ENCODE measurements around the gene CMTM5. TPM values are rescaled to one million over a fixed set of nuclear protein-coding genes. Genes with fewer than 3 reads are reported as not detected.

CMTM5 gene
- total RNA-seq, result 1 to 10 TPM in 1 of 5 donors, not detected in 4; 1.3 TPM
- polyA plus RNA-seq, result 1 to 10 TPM in 1 of 3 donors, under 1 TPM in 2; 0.61 to 1.3 (median 0.87) TPM
- long read RNA-seq, donor 1, partial matches to known transcripts, result 0 of 5 reads
- long read RNA-seq, donor 1, other reads (novel, unspliced or antisense), result 0 of 5 reads
- long read RNA-seq, donor 2, result 0 reads
- long read RNA-seq, donor 3, result 0 reads
- long read RNA-seq, donor 4, result 0 reads
- long read RNA-seq, donor 5, transcript CMTM5-203 (5 exons, 1,200 nt), result major isoform, 5 of 7 reads
- long read RNA-seq, donor 5, partial matches to known transcripts, result 0 of 7 reads
- long read RNA-seq, donor 5, other reads (novel, unspliced or antisense), result 0 of 7 reads
- long read RNA-seq, donor 6, transcript CMTM5-203 (5 exons, 1,200 nt), result major isoform, 7 of 8 reads
- long read RNA-seq, donor 6, partial matches to known transcripts, result 0 of 8 reads
- long read RNA-seq, donor 6, other reads (novel, unspliced or antisense), result 0 of 8 reads
- long read RNA-seq, donor 7, partial matches to known transcripts, result 0 of 3 reads
- long read RNA-seq, donor 7, other reads (novel, unspliced or antisense), result 0 of 3 reads
- long read RNA-seq, donor 8, result 0 reads
- long read RNA-seq, donor 9, partial matches to known transcripts, result 0 of 2 reads
- long read RNA-seq, donor 9, other reads (novel, unspliced or antisense), result 0 of 2 reads
- long read RNA-seq, donor 10, partial matches to known transcripts, result 0 of 4 reads
- long read RNA-seq, donor 10, other reads (novel, unspliced or antisense), result 0 of 4 reads

DNA sequence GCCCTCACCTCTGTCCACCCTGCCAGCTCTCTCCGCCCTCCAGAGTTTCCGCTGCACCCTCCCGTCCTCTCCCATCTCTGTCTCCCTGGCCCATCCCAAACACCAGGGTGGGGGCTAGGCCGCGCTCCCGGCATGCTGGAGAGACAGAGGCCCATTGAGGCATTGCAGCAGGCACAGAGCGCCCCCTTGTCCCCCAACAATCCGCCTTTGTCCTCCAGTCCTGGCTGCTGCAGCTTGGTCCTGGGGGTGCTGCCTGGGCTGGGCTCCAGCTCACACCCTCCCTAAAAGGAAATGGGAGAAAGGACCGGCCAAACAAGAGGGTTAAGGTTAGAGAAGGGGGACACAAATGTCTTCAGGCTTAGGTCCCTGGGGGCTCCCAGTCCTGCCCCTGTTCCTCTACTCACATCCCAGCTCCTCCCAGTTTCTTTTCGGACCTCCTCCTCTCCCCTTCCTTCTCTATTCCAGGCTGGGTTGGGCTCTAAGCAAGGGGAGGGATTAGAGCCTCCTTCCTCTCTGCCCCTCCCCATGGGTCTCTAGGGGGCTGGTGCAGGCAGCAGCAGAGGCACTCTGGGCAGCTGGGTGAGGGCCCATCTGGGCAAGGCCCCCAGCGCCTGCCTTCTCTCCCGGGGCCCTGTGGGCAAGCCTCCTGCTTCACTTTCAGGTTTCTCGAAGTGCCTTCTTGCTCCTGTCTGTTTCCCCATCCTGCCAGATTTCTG lies at the start of gene CMTM5:
Gene CMTM5 (plus strand): TSS at position 565 of the 716 bp plus-strand sequence. CDS start 206 bp downstream, outside the sequence.
- H3K4me3 ChIP-seq, result peak within 1 kb of the TSS in 3 of 4 donors; percentile 12 to 17 (median 17)
- peaks cover 0 to 19% (median 0%) of the 10 kb centered on the region in 3 donors for H3K27me3 ChIP-seq
- no peaks in the 10 kb centered on the region for H3K9me3 ChIP-seq
- H3K27ac ChIP-seq, result peak within 1 kb of the TSS in 1 of 5 donors; percentile 20
- TF ChIP-seq EP300 (IDR thresholded peaks at IDR 0.05) (no peak), POLR2A (IDR thresholded peaks at IDR 0.05) (no peak)
- 52 to 58% (median 58%) methylated on average over 11 to 13 of the region's 13 CpGs for WGBS, 5 donors
- DNase-seq, result peak in 1 of 2 donors; percentile 79
- intact Hi-C loops (cut with DNase I; ENCODE audit: low total_unique reads), result no loop called here
- H3K36me3 ChIP-seq, result no peaks in the 10 kb centered on the region
- peaks cover 0 to 10% (median 0%) of the 10 kb centered on the region in 4 donors for H3K4me1 ChIP-seq

GRCh38 chr14:23327947-23328744 lies 48.7 kb upstream of the CMTM5 start:
- H3K4me1 ChIP-seq, result peaks cover 2 to 27% (median 15%) of the 10 kb centered on the region in 4 donors
- H3K27me3 ChIP-seq, result no peaks in the 10 kb centered on the region
- no peaks in the 10 kb centered on the region for H3K9me3 ChIP-seq
- 28 to 39% (median 36%) methylated on average over 4 of the region's 4 CpGs for WGBS, 5 donors
- DNase-seq, result peak; percentile 79 to 91
- peak overlapping the region in 2 of 5 donors; percentile 16 to 54 for H3K27ac ChIP-seq
- H3K4me3 ChIP-seq, result no peak overlapping the region
- peaks cover 24 to 37% (median 32%) of the 10 kb centered on the region in 4 donors for H3K36me3 ChIP-seq
- TF ChIP-seq, protein P1, sequence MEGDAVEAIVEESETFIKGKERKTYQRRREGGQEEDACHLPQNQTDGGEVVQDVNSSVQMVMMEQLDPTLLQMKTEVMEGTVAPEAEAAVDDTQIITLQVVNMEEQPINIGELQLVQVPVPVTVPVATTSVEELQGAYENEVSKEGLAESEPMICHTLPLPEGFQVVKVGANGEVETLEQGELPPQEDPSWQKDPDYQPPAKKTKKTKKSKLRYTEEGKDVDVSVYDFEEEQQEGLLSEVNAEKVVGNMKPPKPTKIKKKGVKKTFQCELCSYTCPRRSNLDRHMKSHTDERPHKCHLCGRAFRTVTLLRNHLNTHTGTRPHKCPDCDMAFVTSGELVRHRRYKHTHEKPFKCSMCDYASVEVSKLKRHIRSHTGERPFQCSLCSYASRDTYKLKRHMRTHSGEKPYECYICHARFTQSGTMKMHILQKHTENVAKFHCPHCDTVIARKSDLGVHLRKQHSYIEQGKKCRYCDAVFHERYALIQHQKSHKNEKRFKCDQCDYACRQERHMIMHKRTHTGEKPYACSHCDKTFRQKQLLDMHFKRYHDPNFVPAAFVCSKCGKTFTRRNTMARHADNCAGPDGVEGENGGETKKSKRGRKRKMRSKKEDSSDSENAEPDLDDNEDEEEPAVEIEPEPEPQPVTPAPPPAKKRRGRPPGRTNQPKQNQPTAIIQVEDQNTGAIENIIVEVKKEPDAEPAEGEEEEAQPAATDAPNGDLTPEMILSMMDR (IDR thresholded peaks at IDR 0.05), result peak in 5 of 7 experiments; percentile 77 to 91 (median 82)
- TF ChIP-seq EP300 (IDR thresholded peaks at IDR 0.05), result no peak
- TF ChIP-seq POLR2A (IDR thresholded peaks at IDR 0.05), result no peak
- peak in 1 of 3 donors; percentile 80 for TF ChIP-seq POLR2AphosphoS5 (IDR thresholded peaks at IDR 0.05)
- intact Hi-C loops (cut with DNase I; ENCODE audit: low total_unique reads), result loop anchor here (10.0 kb wide), 2 partner anchors 137 to 237 kb away; partner anchors contain the start of genes AP1G2 and NGDN

DNA sequence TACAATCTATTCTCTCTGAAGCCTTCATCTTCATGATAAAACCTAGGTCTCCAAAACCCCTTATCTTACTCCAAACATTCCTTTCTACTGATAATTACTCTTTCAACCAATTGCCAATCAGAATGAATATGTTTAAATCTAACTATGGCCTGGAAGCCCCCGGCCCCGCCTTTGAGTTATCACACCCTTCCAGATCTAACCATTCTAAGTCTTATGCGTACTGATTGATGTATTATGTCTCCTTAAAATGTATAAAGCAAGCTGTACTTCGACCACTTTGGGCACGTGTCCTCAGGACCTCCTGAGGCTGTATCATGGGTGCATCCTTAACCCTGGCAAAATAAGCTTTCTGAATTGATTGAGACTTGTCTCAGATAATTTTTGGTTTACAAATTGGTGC lies 41.2 kb upstream of the CMTM5 start:
- 77 to 86% (median 83%) methylated on average over 5 of the region's 5 CpGs for WGBS, 5 donors
- TF ChIP-seq POLR2A (IDR thresholded peaks at IDR 0.05) (no peak), EP300 (IDR thresholded peaks at IDR 0.05) (no peak), POLR2AphosphoS5 (IDR thresholded peaks at IDR 0.05) (no peak)
- TF ChIP-seq, protein P1 (IDR thresholded peaks at IDR 0.05), result no peak
- intact Hi-C loops (cut with DNase I; ENCODE audit: low total_unique reads), result no loop called here

GRCh38 chr14:23339506-23340268 lies 37.2 kb upstream of the CMTM5 start:
- Histone ChIP-seq H3K4me1 (no peaks in the 10 kb centered on the region), H3K9me3 (peaks cover 0 to 4% (median 0%) of the 10 kb centered on the region in 4 donors), H3K36me3 (no peaks in the 10 kb centered on the region), H3K4me3 (no peak overlapping the region), H3K27me3 (no peaks in the 10 kb centered on the region), H3K27ac (no peak overlapping the region)
- no peak for DNase-seq
- TF ChIP-seq POLR2AphosphoS5 (IDR thresholded peaks at IDR 0.05) (no peak), EP300 (IDR thresholded peaks at IDR 0.05) (no peak), POLR2A (IDR thresholded peaks at IDR 0.05) (no peak)
- TF ChIP-seq, protein P1 (IDR thresholded peaks at IDR 0.05), result no peak
- 77 to 95% (median 88%) methylated on average over 1 of the region's 1 CpG for WGBS, 5 donors
- intact Hi-C loops (cut with DNase I; ENCODE audit: low total_unique reads), result no loop called here

More for the DNA sequence above, 41.2 kb upstream of the CMTM5 start:
- H3K27me3 ChIP-seq, result no peaks in the 10 kb centered on the region
- no peaks in the 10 kb centered on the region for H3K4me1 ChIP-seq
- no peaks in the 10 kb centered on the region for H3K36me3 ChIP-seq
- H3K4me3 ChIP-seq, result no peak overlapping the region
- peaks cover 0 to 4% (median 0%) of the 10 kb centered on the region in 4 donors for H3K9me3 ChIP-seq
- no peak for DNase-seq
- no peak overlapping the region for H3K27ac ChIP-seq

All from stomach (tissue), 19 donors.